GM21576 (cell line): ENCODE measurements around the gene RAPGEF4.

Source experiments
- ATAC-seq: cut with Tn5 transposase; IDR thresholded peaks from one replicate; pipeline ENCODE4 v1.9.1; 2021; ENCODE audit warnings: mild to moderate bottlenecking, moderate library complexity; ENCODE audit not compliant: unreplicated experiment

The RAPGEF4 gene

GRCh38 chr2:172894689-172895387 is 159.2 kb downstream of the RAPGEF4 start:
- ATAC-seq, result no peak

GRCh38 chr2:172896661-172897081 is 161.0 kb downstream of the RAPGEF4 start:
- ATAC-seq, result no peak

- ATAC-seq, result no peak
Measured at GRCh38 chr2:172900871-172901270, 165.2 kb downstream of the RAPGEF4 start.

- ATAC-seq, result no peak
Measured at GRCh38 chr2:172901913-172902312, 166.3 kb downstream of the RAPGEF4 start.

GRCh38 chr2:172904236-172904635 is 168.6 kb downstream of the RAPGEF4 start:
- no peak for ATAC-seq

- ATAC-seq, result no peak
Measured at GRCh38 chr2:172905937-172906811, 170.5 kb downstream of the RAPGEF4 start.

- ATAC-seq, result no peak
Measured at GRCh38 chr2:172908275-172908674, 172.6 kb downstream of the RAPGEF4 start.

GRCh38 chr2:172909454-172909853 is 173.8 kb downstream of the RAPGEF4 start:
- ATAC-seq, result no peak

GRCh38 chr2:172912266-172912665 is 176.6 kb downstream of the RAPGEF4 start:
- ATAC-seq, result no peak

GRCh38 chr2:172914341-172915008 is 178.8 kb downstream of the RAPGEF4 start:
- no peak for ATAC-seq

GRCh38 chr2:172917716-172918115 is 182.1 kb downstream of the RAPGEF4 start:
- no peak for ATAC-seq

- ATAC-seq, result peak; percentile 79
Measured at GRCh38 chr2:172919732-172920131, 184.1 kb downstream of the RAPGEF4 start.

GRCh38 chr2:172921532-172922236 is 186.0 kb downstream of the RAPGEF4 start:
- ATAC-seq, result no peak

GRCh38 chr2:172922306-172922705 is 186.7 kb downstream of the RAPGEF4 start:
- ATAC-seq, result no peak

GRCh38 chr2:172922815-172923214 is 187.2 kb downstream of the RAPGEF4 start:
- no peak for ATAC-seq

GRCh38 chr2:172924097-172924660 is 188.5 kb downstream of the RAPGEF4 start:
- no peak for ATAC-seq

GRCh38 chr2:172925600-172925999 is 190.0 kb downstream of the RAPGEF4 start:
- ATAC-seq, result no peak

GRCh38 chr2:172926785-172927640 is 191.4 kb downstream of the RAPGEF4 start:
- no peak for ATAC-seq

GRCh38 chr2:172927641-172928357 is 192.2 kb downstream of the RAPGEF4 start:
- no peak for ATAC-seq
